Measurements from ENCODE around the gene GNL3L.

DNA sequence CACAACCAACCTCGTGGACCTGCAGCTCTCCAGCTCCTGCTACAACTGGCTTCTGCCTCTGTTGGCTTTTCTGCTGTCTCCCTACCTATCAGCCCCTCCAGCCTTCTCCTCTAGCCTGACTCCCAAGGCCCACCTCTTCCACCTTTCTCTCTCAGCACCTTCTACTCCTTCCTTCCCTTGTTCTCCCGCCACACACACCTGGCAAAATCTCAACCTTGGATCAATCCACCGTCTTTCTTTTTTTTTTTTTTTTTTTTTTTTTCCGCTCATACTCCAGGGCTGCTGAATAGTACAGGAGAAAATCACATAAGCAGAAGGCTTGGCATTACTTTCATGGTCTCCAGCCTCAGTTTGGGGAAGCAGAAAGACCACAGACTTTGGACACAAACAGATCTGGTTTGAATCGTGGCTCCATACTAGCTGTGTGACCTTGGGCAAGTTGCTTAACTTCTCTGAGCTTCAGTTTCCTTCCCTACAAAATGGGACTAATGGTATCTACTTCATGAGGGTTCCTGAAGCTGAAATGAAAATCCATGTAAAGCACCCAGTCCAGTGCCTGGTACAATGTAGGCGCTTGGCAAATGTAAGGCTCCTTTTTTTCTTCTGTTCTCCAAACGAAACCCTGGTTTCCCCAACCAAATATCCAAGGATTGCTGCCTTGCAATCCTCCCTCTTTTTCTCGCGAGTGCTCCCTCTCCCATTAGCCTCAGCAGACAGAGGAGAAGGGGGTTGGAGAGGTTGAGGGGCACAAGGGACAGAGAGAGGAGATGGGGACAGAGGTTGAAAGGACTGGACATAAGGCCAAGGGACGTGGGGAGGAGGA, 35.6 kb upstream of the GNL3L start:
- TF ChIP-seq, protein P1, sequence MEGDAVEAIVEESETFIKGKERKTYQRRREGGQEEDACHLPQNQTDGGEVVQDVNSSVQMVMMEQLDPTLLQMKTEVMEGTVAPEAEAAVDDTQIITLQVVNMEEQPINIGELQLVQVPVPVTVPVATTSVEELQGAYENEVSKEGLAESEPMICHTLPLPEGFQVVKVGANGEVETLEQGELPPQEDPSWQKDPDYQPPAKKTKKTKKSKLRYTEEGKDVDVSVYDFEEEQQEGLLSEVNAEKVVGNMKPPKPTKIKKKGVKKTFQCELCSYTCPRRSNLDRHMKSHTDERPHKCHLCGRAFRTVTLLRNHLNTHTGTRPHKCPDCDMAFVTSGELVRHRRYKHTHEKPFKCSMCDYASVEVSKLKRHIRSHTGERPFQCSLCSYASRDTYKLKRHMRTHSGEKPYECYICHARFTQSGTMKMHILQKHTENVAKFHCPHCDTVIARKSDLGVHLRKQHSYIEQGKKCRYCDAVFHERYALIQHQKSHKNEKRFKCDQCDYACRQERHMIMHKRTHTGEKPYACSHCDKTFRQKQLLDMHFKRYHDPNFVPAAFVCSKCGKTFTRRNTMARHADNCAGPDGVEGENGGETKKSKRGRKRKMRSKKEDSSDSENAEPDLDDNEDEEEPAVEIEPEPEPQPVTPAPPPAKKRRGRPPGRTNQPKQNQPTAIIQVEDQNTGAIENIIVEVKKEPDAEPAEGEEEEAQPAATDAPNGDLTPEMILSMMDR (IDR thresholded peaks at IDR 0.05; ENCODE audit: low read depth, low read length, poor library complexity, severe bottlenecking) = no peak
- no peak for TF ChIP-seq EZH2phosphoT487 (IDR thresholded peaks at IDR 0.05; ENCODE audit: borderline replicate concordance, low read length)
